Transverse colon (tissue), 4 donors: ENCODE data around the gene MAP4K2. TPM values are rescaled to one million over a fixed set of nuclear protein-coding genes. Genes with fewer than 3 reads are reported as not detected.

ENCODE experiments used
- DNase-seq: peaks from one replicate; pipeline ENCODE4 v3.0.0-alpha.2; 2019
- H3K27ac ChIP-seq, 4 donors: fragments of 200-600 bp; sonication (generic); 2 replicates each; pipeline ENCODE4 v1.5.1; 2016 to 2018; ENCODE audit warnings: inconsistent platforms in 4 of 4
- H3K27me3 ChIP-seq: fragments of 200-600 bp; sonication (generic); 2 replicates; pipeline ENCODE4 v1.5.1; 2017; ENCODE audit warnings: inconsistent platforms
- H3K36me3 ChIP-seq, 4 donors: fragments of 200-600 bp; sonication (generic); 2 replicates each; pipeline ENCODE4 v1.5.1; 2017 to 2019; ENCODE audit warnings: inconsistent platforms in 4 of 4
- H3K4me1 ChIP-seq, 4 donors: fragments of 200-600 bp; sonication (generic); 2 replicates each; pipeline ENCODE4 v1.5.1; 2017 to 2020; ENCODE audit warnings: inconsistent platforms in 4 of 4
- H3K4me3 ChIP-seq, 4 donors: fragments of 200-600 bp; sonication (generic); 1 replicate in 1 of 4; 2 replicates in 3 of 4; pipeline versions ENCODE4 v1.5.1 to v1.6.1; 2017 to 2019; ENCODE audit warnings: inconsistent platforms in 4 of 4
- H3K9me3 ChIP-seq, 2 donors: fragments of 200-600 bp; sonication (generic); 2 replicates each; pipeline ENCODE4 v1.5.1; 2017 to 2019; ENCODE audit warnings: inconsistent platforms in 2 of 2
- CTCF ChIP-seq, 5 experiments: fragments of 200-600 bp in 3 of 5; fragments of 450-650 bp in 2 of 5; sonication (generic) in 3 of 5; IDR thresholded peaks; 1 replicate in 2 of 5; 2 replicates in 3 of 5; pipeline ENCODE4 v1.5.1; 2016 to 2017; ENCODE audit warnings: antibody characterized with exemption in 5 of 5, inconsistent platforms in 3 of 5, mild to moderate bottlenecking in 2 of 5, moderate library complexity in 1 of 5
- EP300 ChIP-seq: sonication (generic); formaldehyde crosslinking; IDR thresholded peaks from one replicate; pipeline ENCODE4 v1.6.1; 2017; ENCODE audit warnings: antibody characterized with exemption, low read depth
- POLR2A ChIP-seq: fragments of 450-650 bp; IDR thresholded peaks from one replicate; pipeline ENCODE4 v1.6.1; 2016; ENCODE audit warnings: antibody characterized with exemption, mild to moderate bottlenecking, moderate library complexity
- POLR2AphosphoS5 ChIP-seq, 3 donors: sonication (generic); formaldehyde crosslinking; IDR thresholded peaks; one replicate each; pipeline ENCODE4 v1.6.1; 2016; ENCODE audit warnings: antibody characterized with exemption in 3 of 3
- WGBS, 2 donors: methylation state at CpG; one replicate each; pipeline ENCODE4 v1.1.5; 2018; ENCODE audit warnings: low coverage in 1 of 2; 5-methylcytosine and 5-hydroxymethylcytosine counted together
- in situ Hi-C, 4 donors: fragments of 200-750 bp; cut with MboI; loops; one replicate each; pipeline versions ENCODE4 v1.15.0 to v1.15.1; 2017; ENCODE audit warnings: low sequenced_read_pairs in 3 of 4, low pct_ligation_motif_present in 1 of 4, low pct_unique_long_range_greater_than_20kb in 1 of 4
- intact Hi-C: fragments of 100-400 bp; cut with DNase I; formaldehyde crosslinking; loops from one replicate; pipeline ENCODE4 v1.15.1; 2023; ENCODE audit warnings: low total_unique reads
- total RNA-seq, 4 donors: library from RNA; depleted of rRNA; stranded (reverse); fragments of >200 nt; gene quantifications; one replicate each; pipeline ENCODE4 v1.1.0, GENCODE V29; 2016

The MAP4K2 gene
- total RNA-seq, 4 donors from 2014 or later = 10.1 to 369 (median 90.9) TPM

GRCh38 chr11:64849598-64850356 lies 46.8 kb upstream of the MAP4K2 start:
- intact Hi-C loops (loop anchor here (5.0 kb wide), 1 partner anchor 48 kb away; no protein-coding TSS in a partner anchor), in situ Hi-C loops (loop anchor here (5.0 to 10.0 kb wide), 3 partner anchors 33 to 45 kb away; no protein-coding TSS in a partner anchor)
- 76% methylated on average over 19 of the region's 19 CpGs; no CpG with 5 or more reads in 1 of the 2 donors for WGBS, 2 donors
- Histone ChIP-seq H3K27me3 (no peaks in the 10 kb centered on the region), H3K27ac (peak overlapping the region; percentile 66 to 96 (median 94)), H3K36me3 (no peaks in the 10 kb centered on the region), H3K4me3 (no peak overlapping the region), H3K4me1 (peaks cover 34 to 79% (median 50%) of the 10 kb centered on the region in 4 donors), H3K9me3 (no peaks in the 10 kb centered on the region)
- DNase-seq = no peak
- TF ChIP-seq EP300 (no peak), POLR2A (no peak), CTCF (IDR thresholded peaks at IDR 0.05) (no peak), POLR2AphosphoS5 (IDR thresholded peaks at IDR 0.05) (no peak)

GRCh38 chr11:64848826-64849597 lies 46.0 kb upstream of the MAP4K2 start:
- Histone ChIP-seq H3K36me3 (no peaks in the 10 kb centered on the region), H3K4me3 (no peak overlapping the region), H3K27ac (peak overlapping the region; percentile 66 to 96 (median 94)), H3K27me3 (no peaks in the 10 kb centered on the region), H3K4me1 (peaks cover 26 to 73% (median 46%) of the 10 kb centered on the region in 4 donors), H3K9me3 (no peaks in the 10 kb centered on the region)
- peak; percentile 89 for DNase-seq
- TF ChIP-seq CTCF (IDR thresholded peaks at IDR 0.05) = peak in 3 of 5 experiments; percentile 18 to 61 (median 24)
- TF ChIP-seq EP300 = no peak
- peak in 2 of 3 donors; percentile 35 to 71 for TF ChIP-seq POLR2AphosphoS5 (IDR thresholded peaks at IDR 0.05)
- peak; percentile 40 for TF ChIP-seq POLR2A
- intact Hi-C loops (loop anchor here (5.0 kb wide), 1 partner anchor 48 kb away; no protein-coding TSS in a partner anchor), in situ Hi-C loops (loop anchor here (5.0 to 10.0 kb wide), 3 partner anchors 33 to 46 kb away; no protein-coding TSS in a partner anchor)
- 75% methylated on average over 16 of the region's 16 CpGs; no CpG with 5 or more reads in 1 of the 2 donors for WGBS, 2 donors

GRCh38 chr11:64848214-64848825 lies 45.3 kb upstream of the MAP4K2 start:
- no peak for DNase-seq
- no peaks in the 10 kb centered on the region for H3K27me3 ChIP-seq
- WGBS, 2 donors = 74% methylated on average over 6 of the region's 6 CpGs; no CpG with 5 or more reads in 1 of the 2 donors
- no peak overlapping the region for H3K4me3 ChIP-seq
- no peaks in the 10 kb centered on the region for H3K9me3 ChIP-seq
- no peaks in the 10 kb centered on the region for H3K36me3 ChIP-seq
- intact Hi-C loops (loop anchor here (5.0 kb wide), 1 partner anchor 49 kb away; no protein-coding TSS in a partner anchor), in situ Hi-C loops (loop anchor here (5.0 to 10.0 kb wide), 3 partner anchors 34 to 46 kb away; no protein-coding TSS in a partner anchor)
- no peak for TF ChIP-seq POLR2A
- TF ChIP-seq POLR2AphosphoS5 (IDR thresholded peaks at IDR 0.05) = no peak
- no peak for TF ChIP-seq EP300
- no peak for TF ChIP-seq CTCF (IDR thresholded peaks at IDR 0.05)
- H3K4me1 ChIP-seq = peaks cover 26 to 67% (median 44%) of the 10 kb centered on the region in 4 donors
- peak overlapping the region; percentile 66 to 96 (median 94) for H3K27ac ChIP-seq
